IMR-90 (cell line): Measurements from ENCODE around the gene ERC2. TPM values are rescaled to one million over a fixed set of nuclear protein-coding genes. Genes with fewer than 3 reads are reported as not detected.

Source experiments
- ATAC-seq: fragments of 200-7000 bp; cut with Tn5 transposase; 2 replicates; pipeline ENCODE4 v1.9.1; 2020; ENCODE audit warnings: low read depth, mild to moderate bottlenecking, moderate library complexity
- BruUV-seq: library from RNA; stranded (reverse); fragments of 400-500 nt; replicated peaks from 2 replicates; lab custom pipeline; 2021; lab: Mats Ljungman, UMichigan
- CTCF ChIA-PET: fragments of 300-600 bp; formaldehyde crosslinking; extraction: SDS; loops from one replicate; lab custom pipeline; 2021; ENCODE audit warnings: antibody characterized with exemption; lab: Yijun Ruan, JAX
- POLR2A ChIA-PET: fragments of 300-600 bp; sonication (Branson Sonifier 250); formaldehyde crosslinking; loops from one replicate; lab custom pipeline; 2022; ENCODE audit warnings: antibody characterized with exemption; ENCODE audit not compliant: unreplicated experiment; lab: Charles Lee
- DNase-seq: peaks from one replicate; pipeline ENCODE4 v3.0.0; 2013
- H2AFZ ChIP-seq: replicated peaks from 2 replicates; pipeline ENCODE3; 2013; ENCODE audit warnings: low read length, mild to moderate bottlenecking; ENCODE audit not compliant: poor library complexity
- H2AK5ac ChIP-seq: 2 replicates; pipeline ENCODE4 v1.6.1; 2013; ENCODE audit warnings: low read depth, low read length, inconsistent platforms
- H2AK9ac ChIP-seq: replicated peaks from 2 replicates; pipeline ENCODE3; 2013; ENCODE audit warnings: mild to moderate bottlenecking, low read depth, low read length, moderate library complexity; ENCODE audit not compliant: poor library complexity
- H2BK120ac ChIP-seq: 2 replicates; pipeline ENCODE4 v1.6.1; 2013; ENCODE audit warnings: low read depth, low read length, inconsistent platforms
- H2BK15ac ChIP-seq: 3 replicates; pipeline ENCODE4 v1.6.1; 2013; ENCODE audit warnings: low read depth, low read length, inconsistent platforms
- H2BK20ac ChIP-seq: 2 replicates; pipeline ENCODE4 v1.6.1; 2013; ENCODE audit warnings: low read depth, mild to moderate bottlenecking, inconsistent platforms, low read length, moderate library complexity
- H2BK5ac ChIP-seq: 2 replicates; pipeline ENCODE4 v1.6.1; 2013; ENCODE audit warnings: mild to moderate bottlenecking, low read depth, low read length, inconsistent platforms; ENCODE audit not compliant: poor library complexity, severe bottlenecking
- H3K14ac ChIP-seq: replicated peaks from 2 replicates; pipeline ENCODE4 v1.6.1; 2013; ENCODE audit warnings: low read depth, low read length, inconsistent platforms
- H3K18ac ChIP-seq: 2 replicates; pipeline ENCODE4 v1.6.1; 2013; ENCODE audit warnings: low read depth, low read length, control low read depth
- H3K23ac ChIP-seq: 2 replicates; pipeline ENCODE4 v1.6.1; 2013; ENCODE audit warnings: low read depth, low read length, inconsistent platforms
- H3K27ac ChIP-seq: 2 replicates; pipeline ENCODE4 v1.5.1; 2013; ENCODE audit warnings: mild to moderate bottlenecking, control low read depth, low read length; ENCODE audit not compliant: insufficient read depth
- H3K27me3 ChIP-seq: 2 replicates; pipeline ENCODE4 v1.6.1; 2013; ENCODE audit warnings: low read length; ENCODE audit not compliant: control insufficient read depth, insufficient read depth
- H3K36me3 ChIP-seq: 2 replicates; pipeline ENCODE4 v1.6.1; 2013; ENCODE audit warnings: low read length, mixed read lengths; ENCODE audit not compliant: control insufficient read depth, insufficient read depth
- H3K4ac ChIP-seq: 2 replicates; pipeline ENCODE4 v1.6.1; 2013; ENCODE audit warnings: low read depth, low read length, inconsistent platforms
- H3K4me1 ChIP-seq: 2 replicates; pipeline ENCODE4 v1.6.1; 2013; ENCODE audit warnings: low read length, mixed read lengths; ENCODE audit not compliant: control insufficient read depth, insufficient read depth
- H3K4me2 ChIP-seq: 2 replicates; pipeline ENCODE4 v1.6.1; 2013; ENCODE audit warnings: low read depth, mild to moderate bottlenecking, control low read depth, low read length, moderate library complexity
- H3K4me3 ChIP-seq: 2 replicates; pipeline ENCODE4 v1.5.1; 2013; ENCODE audit warnings: low read depth, mild to moderate bottlenecking, control low read depth, low read length, moderate library complexity; ENCODE audit not compliant: insufficient read depth
- H3K56ac ChIP-seq: 2 replicates; pipeline ENCODE4 v1.6.1; 2013; ENCODE audit warnings: low read length, inconsistent platforms; ENCODE audit not compliant: insufficient read depth; ENCODE audit errors: extremely low read depth
- H3K79me1 ChIP-seq, 2 experiments: 2 replicates each; pipeline ENCODE4 v1.6.1; 2013; ENCODE audit warnings: low read length in 2 of 2, inconsistent platforms in 1 of 2, low read depth in 1 of 2
- H3K9ac ChIP-seq: 2 replicates; pipeline ENCODE4 v1.6.1; 2013; ENCODE audit warnings: low read depth, low read length, control low read depth
- H3K9me1 ChIP-seq: 2 replicates; pipeline ENCODE4 v1.6.1; 2013; ENCODE audit warnings: low read length, inconsistent platforms; ENCODE audit not compliant: insufficient read depth
- H3K9me3 ChIP-seq: 2 replicates; pipeline ENCODE4 v1.6.1; 2013; ENCODE audit warnings: low read length; ENCODE audit not compliant: control insufficient read depth, insufficient read depth
- H4K20me1 ChIP-seq: 2 replicates; pipeline ENCODE4 v1.6.1; 2013; ENCODE audit warnings: low read length, inconsistent platforms; ENCODE audit not compliant: insufficient read depth
- H4K5ac ChIP-seq: 2 replicates; pipeline ENCODE4 v1.6.1; 2013; ENCODE audit warnings: mild to moderate bottlenecking, low read depth, low read length, control low read depth
- H4K8ac ChIP-seq, 2 experiments: 2 replicates each; pipeline ENCODE4 v1.6.1; 2013; ENCODE audit warnings: low read depth in 2 of 2, low read length in 2 of 2, control low read depth in 1 of 2, inconsistent platforms in 1 of 2
- H4K91ac ChIP-seq: 2 replicates; pipeline ENCODE4 v1.6.1; 2013; ENCODE audit warnings: low read depth, low read length, inconsistent platforms; ENCODE audit not compliant: insufficient read depth
- BHLHE40 ChIP-seq: fragments of 150-350 bp; IDR thresholded peaks from 2 replicates; pipeline ENCODE4 v1.6.1; 2016; ENCODE audit warnings: mild to moderate bottlenecking, low read depth, low read length
- CEBPB ChIP-seq: IDR thresholded peaks from 2 replicates; pipeline ENCODE4 v1.6.1; 2012; ENCODE audit warnings: low read depth, low read length, improper control_type of control experiment
- CHD1 ChIP-seq: IDR thresholded peaks from 2 replicates; pipeline ENCODE4 v1.6.1; 2012; ENCODE audit warnings: low read depth, low read length, improper control_type of control experiment
- FOS ChIP-seq: fragments of 150-350 bp; IDR thresholded peaks from 2 replicates; pipeline ENCODE4 v1.6.1; 2016; ENCODE audit warnings: low read depth, low read length
- MAFK ChIP-seq: IDR thresholded peaks from 2 replicates; pipeline ENCODE4 v1.6.1; 2012; ENCODE audit warnings: low read depth, low read length, improper control_type of control experiment
- MAZ ChIP-seq: IDR thresholded peaks from 2 replicates; pipeline ENCODE4 v1.6.1; 2012; ENCODE audit warnings: low read depth, mild to moderate bottlenecking, low read length, improper control_type of control experiment, moderate library complexity, borderline replicate concordance
- MXI1 ChIP-seq: IDR thresholded peaks from 2 replicates; pipeline ENCODE4 v1.6.1; 2012; ENCODE audit warnings: low read depth, mild to moderate bottlenecking, low read length, moderate library complexity, borderline replicate concordance
- NFE2L2 ChIP-seq: fragments of 150-350 bp; IDR thresholded peaks from 2 replicates; pipeline ENCODE4 v1.6.1; 2016; ENCODE audit warnings: low read depth, mild to moderate bottlenecking, low read length
- POLR2A ChIP-seq: IDR thresholded peaks from 2 replicates; pipeline ENCODE4 v1.6.1; 2012; ENCODE audit warnings: mild to moderate bottlenecking, low read depth, low read length
- RAD21 ChIP-seq: IDR thresholded peaks from 2 replicates; pipeline ENCODE4 v1.6.1; 2012; ENCODE audit warnings: low read length, improper control_type of control experiment
- RCOR1 ChIP-seq: IDR thresholded peaks from 2 replicates; pipeline ENCODE4 v1.6.1; 2012; ENCODE audit warnings: mild to moderate bottlenecking, low read length, improper control_type of control experiment; ENCODE audit not compliant: insufficient replicate concordance
- RFX5 ChIP-seq: IDR thresholded peaks from 2 replicates; pipeline ENCODE4 v1.8.0; 2012; ENCODE audit warnings: low read depth, mild to moderate bottlenecking, low read length, moderate library complexity
- SMC3 ChIP-seq: fragments of 150-350 bp; IDR thresholded peaks from 2 replicates; pipeline ENCODE4 v1.6.1; 2016; ENCODE audit warnings: low read depth, mild to moderate bottlenecking, antibody characterized with exemption, low read length, moderate library complexity
- WGBS, 2 experiments: methylation state at CpG; one replicate each; pipeline versions ENCODE4 v1.1.5 to v1.1.7; 2013; ENCODE audit warnings: missing lambda C conversion rate in 2 of 2; ENCODE audit not compliant: insufficient read length in 1 of 2; ENCODE audit errors: extremely low coverage in 2 of 2; 5-methylcytosine and 5-hydroxymethylcytosine counted together
- dilution Hi-C: fragments of 300-500 bp; cut with HindIII; formaldehyde crosslinking; loops from one replicate; pipeline ENCODE4 v1.14.3; 2018; ENCODE audit warnings: low sequenced_read_pairs; ENCODE audit not compliant: unreplicated experiment
- in situ Hi-C: fragments of 300-500 bp; cut with MboI; formaldehyde crosslinking; loops from 3 replicates; pipeline ENCODE4 v1.14.3; 2019; ENCODE audit warnings: low sequenced_read_pairs, inconsistent platforms, mixed read lengths
- intact Hi-C: fragments of 100-400 bp; cut with micrococcal nuclease; formaldehyde crosslinking; loops from 2 replicates; pipeline ENCODE4 v1.10.0; 2022
- polyA plus RNA-seq, 3 experiments: library from polyadenylated mRNA; depleted of rRNA; stranded (reverse); fragments of >200 nt; gene quantifications; 2 replicates each; pipeline ENCODE4 v1.2.3, GENCODE V29; 2012; ENCODE audit warnings: low replicate concordance in 1 of 3
- total RNA-seq: library from RNA; depleted of rRNA; stranded (reverse); fragments of >200 nt; gene quantifications from 2 replicates; pipeline ENCODE4 v1.2.3, GENCODE V29; 2012
- TF ChIP-seq, protein P1 (sequence below): conservative IDR thresholded peaks from 2 replicates; pipeline ENCODE4 v1.5.1; 2012; ENCODE audit warnings: mild to moderate bottlenecking, low read depth, low read length, improper control_type of control experiment
- TF ChIP-seq, protein P2 (sequence below): fragments of 150-350 bp; IDR thresholded peaks from 2 replicates; pipeline ENCODE4 v1.6.1; 2016; ENCODE audit warnings: low read depth, mild to moderate bottlenecking, low read length, moderate library complexity, borderline replicate concordance
- TF ChIP-seq, protein P3 (sequence below): fragments of 150-350 bp; IDR thresholded peaks from 2 replicates; pipeline ENCODE4 v1.6.1; 2017; ENCODE audit warnings: mild to moderate bottlenecking, antibody characterized with exemption, low read length, low read depth

Gene ERC2
- total and polyA plus RNA-seq, 2 of the 4 experiments (the other 2 are of a cell fraction): 0.17 to 0.18 TPM

GRCh38 chr3:56458496-56459103, 9.7 kb downstream of the ERC2 start:
- H3K27me3 ChIP-seq: no peaks in the 10 kb centered on the region
- ATAC-seq (no peak), DNase-seq (no peak)
- ChIA-PET POLR2A (no interaction called here), CTCF (no interaction called here)
- no peak for TF ChIP-seq SMC3
- no peak for TF ChIP-seq FOS
- TF ChIP-seq, protein P1, sequence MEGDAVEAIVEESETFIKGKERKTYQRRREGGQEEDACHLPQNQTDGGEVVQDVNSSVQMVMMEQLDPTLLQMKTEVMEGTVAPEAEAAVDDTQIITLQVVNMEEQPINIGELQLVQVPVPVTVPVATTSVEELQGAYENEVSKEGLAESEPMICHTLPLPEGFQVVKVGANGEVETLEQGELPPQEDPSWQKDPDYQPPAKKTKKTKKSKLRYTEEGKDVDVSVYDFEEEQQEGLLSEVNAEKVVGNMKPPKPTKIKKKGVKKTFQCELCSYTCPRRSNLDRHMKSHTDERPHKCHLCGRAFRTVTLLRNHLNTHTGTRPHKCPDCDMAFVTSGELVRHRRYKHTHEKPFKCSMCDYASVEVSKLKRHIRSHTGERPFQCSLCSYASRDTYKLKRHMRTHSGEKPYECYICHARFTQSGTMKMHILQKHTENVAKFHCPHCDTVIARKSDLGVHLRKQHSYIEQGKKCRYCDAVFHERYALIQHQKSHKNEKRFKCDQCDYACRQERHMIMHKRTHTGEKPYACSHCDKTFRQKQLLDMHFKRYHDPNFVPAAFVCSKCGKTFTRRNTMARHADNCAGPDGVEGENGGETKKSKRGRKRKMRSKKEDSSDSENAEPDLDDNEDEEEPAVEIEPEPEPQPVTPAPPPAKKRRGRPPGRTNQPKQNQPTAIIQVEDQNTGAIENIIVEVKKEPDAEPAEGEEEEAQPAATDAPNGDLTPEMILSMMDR: no peak
- TF ChIP-seq, protein P2, sequence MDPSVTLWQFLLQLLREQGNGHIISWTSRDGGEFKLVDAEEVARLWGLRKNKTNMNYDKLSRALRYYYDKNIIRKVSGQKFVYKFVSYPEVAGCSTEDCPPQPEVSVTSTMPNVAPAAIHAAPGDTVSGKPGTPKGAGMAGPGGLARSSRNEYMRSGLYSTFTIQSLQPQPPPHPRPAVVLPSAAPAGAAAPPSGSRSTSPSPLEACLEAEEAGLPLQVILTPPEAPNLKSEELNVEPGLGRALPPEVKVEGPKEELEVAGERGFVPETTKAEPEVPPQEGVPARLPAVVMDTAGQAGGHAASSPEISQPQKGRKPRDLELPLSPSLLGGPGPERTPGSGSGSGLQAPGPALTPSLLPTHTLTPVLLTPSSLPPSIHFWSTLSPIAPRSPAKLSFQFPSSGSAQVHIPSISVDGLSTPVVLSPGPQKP: no peak
- no peak for TF ChIP-seq MXI1
- no peak for TF ChIP-seq BHLHE40
- TF ChIP-seq MAZ: no peak
- TF ChIP-seq CHD1: no peak
- no peak for TF ChIP-seq RAD21
- TF ChIP-seq MAFK: no peak
- TF ChIP-seq RCOR1: no peak
- TF ChIP-seq, protein P3, sequence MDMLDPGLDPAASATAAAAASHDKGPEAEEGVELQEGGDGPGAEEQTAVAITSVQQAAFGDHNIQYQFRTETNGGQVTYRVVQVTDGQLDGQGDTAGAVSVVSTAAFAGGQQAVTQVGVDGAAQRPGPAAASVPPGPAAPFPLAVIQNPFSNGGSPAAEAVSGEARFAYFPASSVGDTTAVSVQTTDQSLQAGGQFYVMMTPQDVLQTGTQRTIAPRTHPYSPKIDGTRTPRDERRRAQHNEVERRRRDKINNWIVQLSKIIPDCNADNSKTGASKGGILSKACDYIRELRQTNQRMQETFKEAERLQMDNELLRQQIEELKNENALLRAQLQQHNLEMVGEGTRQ: no peak
- TF ChIP-seq NFE2L2: no peak
- no peak for TF ChIP-seq RFX5
- no peak for TF ChIP-seq CEBPB
- TF ChIP-seq POLR2A: no peak
- no peak overlapping the region for H2BK120ac ChIP-seq
- no peaks in the 10 kb centered on the region for H3K4me1 ChIP-seq
- no peaks in the 10 kb centered on the region for H4K20me1 ChIP-seq
- no peak overlapping the region for H2AK9ac ChIP-seq
- no peaks in the 10 kb centered on the region for H3K36me3 ChIP-seq
- in situ Hi-C loops: no loop called here
- no peak overlapping the region for H3K4me2 ChIP-seq
- H2BK15ac ChIP-seq: no peak overlapping the region
- no peaks in the 10 kb centered on the region for H3K9me3 ChIP-seq
- no peak overlapping the region for H3K23ac ChIP-seq
- no peak overlapping the region for H4K5ac ChIP-seq
- no peaks in the 10 kb centered on the region for H3K79me1 ChIP-seq
- no peak overlapping the region for H2BK20ac ChIP-seq
- no peak overlapping the region for H3K4me3 ChIP-seq
- intact Hi-C loops: no loop called here
- H3K27ac ChIP-seq: no peak overlapping the region
- no peak overlapping the region for H2AFZ ChIP-seq
- 0% methylated on average over 4 of the region's 12 CpGs; no CpG with 5 or more reads in 1 of the 2 experiments for WGBS, 2 experiments
- no TSS peak for BruUV-seq
- H2BK5ac ChIP-seq: no peak overlapping the region
- H3K9me1 ChIP-seq: no peaks in the 10 kb centered on the region
- no peak overlapping the region for H2AK5ac ChIP-seq
- H3K14ac ChIP-seq: no peak overlapping the region
- H3K56ac ChIP-seq: no peak overlapping the region
- H4K91ac ChIP-seq: no peak overlapping the region
- no peak overlapping the region for H3K9ac ChIP-seq
- dilution Hi-C loops: no loop called here
- H4K8ac ChIP-seq: no peak overlapping the region
- no peak overlapping the region for H3K18ac ChIP-seq
- no peak overlapping the region for H3K4ac ChIP-seq
